ENCODE results near the gene ZFYVE16.
"Not testable (repeated sequence)": the region's sequence is repeated elsewhere in the genome, so short reads cannot be mapped to it uniquely, and the experiment has no call there.

ZFYVE16 gene

DNA sequence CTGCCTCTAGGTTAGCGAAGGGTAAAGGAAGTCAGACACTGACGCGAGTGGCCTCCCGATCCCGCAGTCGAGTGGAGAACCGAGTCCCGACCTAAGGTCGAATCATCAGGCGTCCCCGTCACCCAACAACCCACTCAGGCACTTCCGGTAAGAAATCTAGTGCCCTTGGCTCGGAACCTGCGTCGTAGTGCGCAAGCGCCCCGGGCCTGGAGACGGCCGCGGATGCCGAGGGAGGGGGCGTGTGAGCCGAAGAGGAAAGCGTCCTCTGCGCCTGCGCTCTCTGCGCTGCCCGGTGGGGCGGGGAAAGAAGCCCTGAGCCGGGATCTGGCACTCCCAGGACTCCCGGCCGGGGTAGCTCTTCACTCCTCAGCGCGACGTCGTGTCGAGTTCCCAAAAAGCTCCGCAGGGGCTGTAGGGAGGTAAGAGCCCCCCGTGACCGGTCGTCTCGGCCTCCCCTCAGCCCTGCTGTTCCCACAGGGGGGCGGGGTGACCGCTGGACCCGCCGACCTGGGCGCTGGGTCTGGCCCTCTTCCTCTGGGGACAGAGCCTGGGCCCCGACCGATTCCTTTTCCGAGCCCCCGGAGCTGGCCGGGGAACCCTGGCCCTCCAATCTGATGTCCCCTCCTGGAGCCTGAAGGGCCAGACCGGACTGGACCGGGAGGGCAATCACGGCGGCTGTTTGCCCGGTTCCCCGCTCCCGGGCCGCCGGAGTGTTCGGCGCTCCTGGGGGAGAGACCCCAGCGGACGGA is at the start of gene ZFYVE16:
TSS of gene ZFYVE16 (plus strand) at position 330 of the 749 bp plus-strand sequence. CDS start 26,084 bp downstream, outside the sequence.
- DNase-seq = peak; percentile 95

DNA sequence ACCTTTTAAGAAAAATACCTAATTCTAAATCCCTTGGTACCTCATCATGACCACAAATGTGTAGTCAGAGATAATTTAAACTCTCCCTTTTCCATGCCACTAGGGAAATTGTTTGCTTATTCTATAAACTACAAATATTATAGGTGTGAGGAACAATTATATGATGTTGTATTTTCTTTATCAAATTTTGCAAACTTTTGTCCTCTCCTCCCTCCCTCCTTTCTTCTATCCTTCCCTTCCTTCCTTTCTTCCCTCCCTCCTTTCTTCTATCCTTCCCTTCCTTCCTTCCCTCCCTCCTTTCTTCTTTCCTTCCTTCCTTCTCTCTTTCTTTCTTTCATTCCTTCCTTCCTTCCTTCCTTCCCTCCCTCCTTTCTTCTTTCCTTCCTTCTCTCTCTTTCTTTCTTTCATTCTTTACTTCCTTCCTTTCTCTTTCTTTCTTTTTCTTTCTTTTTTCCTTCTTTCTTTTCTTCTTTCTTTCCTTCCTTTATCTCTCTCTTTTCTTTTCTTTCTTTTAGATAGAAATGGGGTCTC is 46.9 kb upstream of the ZFYVE16 start:
- DNase-seq = no peak

DNA sequence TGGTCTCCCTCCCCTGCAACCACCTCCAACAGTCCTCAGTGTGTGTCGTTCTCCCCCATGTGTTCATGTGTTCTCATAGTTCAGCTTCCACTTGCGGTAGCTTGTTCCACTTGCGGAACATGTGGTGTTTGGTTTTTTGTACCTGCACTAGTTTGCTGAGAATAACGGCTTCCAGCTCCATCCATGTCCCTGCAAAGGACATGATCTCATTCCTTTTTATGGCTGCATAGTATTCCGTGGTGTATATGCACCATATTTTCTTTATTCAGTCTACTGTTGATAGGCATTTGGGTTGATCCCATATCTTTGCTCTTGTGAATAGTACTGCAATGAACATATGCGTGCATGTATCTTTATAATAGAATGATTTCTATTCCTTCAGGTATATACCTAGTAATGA is 43.0 kb upstream of the ZFYVE16 start:
- no peak for DNase-seq

DNA sequence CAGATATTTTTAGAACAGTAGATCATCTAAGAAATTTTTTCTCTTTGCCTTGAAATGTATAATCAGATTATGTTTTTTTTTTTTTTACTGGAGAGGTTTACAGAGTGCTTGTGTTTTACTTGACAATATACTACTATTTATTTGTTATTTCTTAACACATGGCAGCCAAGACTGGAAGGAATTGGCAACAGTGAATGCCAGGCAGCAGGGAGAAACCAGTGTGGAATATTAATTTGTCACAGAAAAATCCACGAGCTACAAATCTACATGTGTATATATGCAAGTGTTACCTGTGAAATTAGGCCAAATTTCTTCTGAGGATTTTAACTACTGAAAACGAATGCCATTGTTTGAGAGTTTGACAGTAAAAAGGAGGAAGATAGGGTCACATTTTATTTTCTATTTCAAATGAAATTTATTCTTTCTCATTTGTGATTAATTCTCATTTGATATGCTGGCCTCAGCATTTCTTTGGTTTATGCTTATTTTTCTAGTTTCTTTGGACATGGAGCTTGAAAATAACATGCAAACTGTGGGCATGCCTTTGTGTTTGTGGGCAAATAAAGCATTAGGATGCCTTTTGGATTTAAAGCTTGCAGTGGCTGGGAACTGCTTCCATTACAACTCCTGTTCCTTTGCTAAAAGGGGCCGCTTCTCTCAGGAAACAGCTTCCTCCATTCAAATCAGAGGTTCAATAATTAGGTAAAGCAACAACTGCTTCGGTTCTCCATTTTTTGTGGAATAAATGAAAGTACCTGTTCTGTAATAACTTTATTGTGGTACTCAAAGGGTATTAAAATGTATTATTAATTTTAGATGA is 39.0 kb upstream of the ZFYVE16 start:
- DNase-seq = peak; percentile 28

DNA sequence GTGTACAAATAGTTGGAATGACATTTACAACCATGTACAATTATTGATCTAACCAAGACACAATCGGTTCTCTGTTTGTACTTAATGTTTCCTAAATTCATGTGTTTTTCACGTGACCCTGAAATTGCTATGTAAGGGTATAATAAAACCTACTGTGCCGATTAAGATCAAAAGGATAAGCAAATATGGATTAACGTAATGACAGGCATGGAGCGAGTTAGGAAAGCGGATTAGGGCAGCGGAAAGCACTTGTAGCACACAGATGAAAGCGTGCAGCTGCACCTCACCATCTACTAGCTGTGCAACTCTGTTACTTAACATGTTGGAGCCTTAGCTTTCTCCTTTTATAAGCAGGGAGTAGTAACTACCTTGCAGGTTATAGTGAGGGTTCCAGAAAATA is 38.3 kb upstream of the ZFYVE16 start:
- peak; percentile 34 for DNase-seq

DNA sequence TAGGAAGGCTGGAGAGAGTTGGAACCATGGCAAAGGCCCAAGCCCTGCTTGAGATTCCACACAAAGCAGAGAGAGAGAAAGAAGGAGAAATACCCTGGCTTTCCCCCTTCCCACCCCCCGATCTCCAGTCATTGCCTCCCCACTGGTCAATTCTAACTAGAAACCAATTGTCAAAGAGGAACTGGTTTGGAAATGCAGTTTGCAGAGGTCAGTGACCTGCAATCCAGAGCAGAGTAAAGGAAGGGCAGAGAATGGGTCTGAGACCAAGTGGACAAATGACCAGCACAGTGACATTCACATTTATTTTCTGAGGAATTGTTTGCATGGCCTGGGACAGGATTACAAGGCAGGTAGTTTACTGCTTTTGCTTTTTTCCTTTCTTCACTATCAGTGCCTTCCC is 37.5 kb upstream of the ZFYVE16 start:
- no peak for DNase-seq

DNA sequence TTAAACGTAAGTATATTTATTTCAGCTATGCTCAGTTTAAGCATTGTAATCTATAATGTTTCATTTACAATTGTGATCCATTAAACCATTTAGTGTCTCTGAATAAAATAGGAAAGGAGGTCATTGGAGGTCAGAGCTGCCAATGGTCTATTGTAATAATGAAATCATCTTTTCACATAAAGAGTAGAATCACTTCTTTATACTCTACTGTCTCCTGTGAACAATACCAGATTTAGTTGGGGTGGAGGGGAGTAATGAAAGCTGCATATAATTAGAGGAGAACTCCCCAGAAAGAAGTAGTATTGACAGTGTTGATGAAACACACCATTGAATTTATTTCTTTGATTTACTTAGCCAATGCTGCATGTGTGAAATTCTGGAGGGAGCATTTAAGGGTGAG is 35.1 kb upstream of the ZFYVE16 start:
- DNase-seq = no peak

DNA sequence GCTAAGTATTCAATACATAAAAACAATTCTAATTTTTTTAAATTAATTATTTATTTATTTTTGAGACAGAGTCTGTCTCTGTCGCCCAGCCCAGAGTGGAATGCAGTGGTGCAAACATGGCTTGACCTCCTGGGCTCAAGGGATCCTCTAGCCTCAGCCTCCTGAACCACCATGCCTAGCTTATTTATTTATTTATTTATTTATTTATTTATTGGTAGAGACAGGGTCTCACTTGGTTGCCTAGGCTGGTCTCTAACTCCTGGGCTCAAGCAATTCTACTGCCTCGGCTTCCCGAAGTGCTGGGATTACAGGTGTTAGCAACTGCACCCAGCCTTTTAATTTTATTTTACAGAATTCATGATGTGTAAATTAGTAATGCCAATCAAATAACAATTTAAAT is 33.7 kb upstream of the ZFYVE16 start:
- DNase-seq = no peak

DNA sequence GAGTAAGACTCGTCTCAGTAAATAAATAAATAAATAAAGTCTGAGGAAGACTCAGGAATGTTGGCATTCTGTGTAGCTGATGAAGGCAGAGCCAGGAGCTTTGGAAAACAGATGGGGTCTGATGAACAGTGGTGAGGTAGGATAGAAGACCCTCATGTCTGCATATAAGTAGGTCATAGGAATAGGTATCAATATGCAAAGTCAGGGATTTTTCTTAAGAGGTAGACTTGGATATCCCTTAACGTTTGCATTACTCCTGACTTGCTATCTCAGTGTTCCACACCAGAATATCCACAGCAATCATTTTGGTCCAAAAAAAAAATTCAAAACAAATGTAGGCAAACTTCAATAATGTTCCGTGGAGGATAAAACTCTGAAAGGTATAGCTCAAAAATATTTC is 31.3 kb upstream of the ZFYVE16 start:
- no peak for DNase-seq

DNA sequence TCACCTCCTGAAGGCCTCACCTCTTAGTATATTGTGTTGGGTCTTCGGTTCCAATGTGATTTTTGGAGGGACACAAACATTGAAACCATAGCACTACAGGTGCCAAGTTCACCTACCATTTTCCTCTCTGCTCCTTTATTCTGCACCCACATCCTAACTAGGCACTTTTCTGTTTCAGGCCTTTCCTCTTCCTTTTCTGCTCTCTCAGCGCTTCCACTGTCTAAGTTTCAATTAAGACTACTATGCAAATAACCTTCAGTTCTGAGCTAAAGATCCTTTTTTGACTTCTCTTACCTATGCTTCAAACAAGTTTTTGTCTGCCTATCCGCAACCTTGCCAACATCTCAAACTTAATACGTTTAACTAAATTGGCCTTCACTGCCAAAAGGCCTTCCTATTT is 25.4 kb upstream of the ZFYVE16 start:
- DNase-seq = no peak

DNA sequence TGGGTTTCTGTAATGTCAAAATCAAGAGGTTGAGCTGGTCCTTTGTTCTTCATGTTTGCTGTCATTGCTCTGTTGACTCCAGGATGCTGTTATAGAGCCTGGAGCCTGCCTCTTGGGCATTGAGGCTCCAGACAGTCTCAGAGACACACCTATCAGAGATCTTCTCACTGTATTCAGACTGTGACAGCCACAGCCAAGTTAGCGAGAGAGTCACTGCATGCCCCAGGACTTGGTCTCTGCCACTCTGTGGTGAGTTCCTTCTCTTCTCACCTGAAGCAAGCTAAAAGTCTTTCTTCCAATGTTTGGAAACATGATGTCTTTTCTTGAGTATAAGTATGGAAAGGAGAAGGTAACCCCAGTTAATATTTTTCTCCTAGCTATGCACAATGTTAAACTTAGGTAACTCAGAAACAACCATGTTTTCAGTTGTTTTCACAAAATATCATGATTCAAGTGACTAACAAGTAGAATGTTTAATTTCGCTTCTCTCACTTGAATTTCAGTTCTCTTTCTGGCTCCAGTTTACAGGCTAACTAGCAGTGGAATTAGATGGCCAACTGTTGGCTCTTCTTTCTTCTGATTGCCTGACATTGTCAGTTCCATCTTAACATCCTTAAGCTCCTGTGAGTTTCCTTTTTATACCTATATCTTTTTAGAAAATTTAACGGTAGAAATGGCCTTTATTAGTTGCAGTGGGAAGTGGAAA is 20.6 kb upstream of the ZFYVE16 start:
- no peak for DNase-seq

DNA sequence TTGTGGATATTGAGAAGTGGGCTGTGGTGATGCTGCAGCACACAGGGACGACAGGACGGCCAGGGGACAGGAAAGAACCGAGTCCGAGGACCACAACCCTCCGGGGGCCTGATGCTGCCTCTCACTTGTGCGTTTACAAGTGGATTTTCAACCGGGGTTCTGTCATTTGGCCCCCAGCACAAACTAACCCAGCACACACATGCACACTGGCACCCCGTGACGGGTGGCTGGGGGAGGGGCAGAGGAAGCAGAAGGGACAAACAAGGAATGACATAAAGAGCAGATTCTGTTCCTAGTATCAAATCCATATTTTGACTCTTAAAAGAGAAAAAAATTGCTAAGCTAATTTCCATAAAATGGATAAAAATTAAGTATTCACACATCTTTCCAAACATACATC is 18.3 kb upstream of the ZFYVE16 start:
- no peak for DNase-seq

DNA sequence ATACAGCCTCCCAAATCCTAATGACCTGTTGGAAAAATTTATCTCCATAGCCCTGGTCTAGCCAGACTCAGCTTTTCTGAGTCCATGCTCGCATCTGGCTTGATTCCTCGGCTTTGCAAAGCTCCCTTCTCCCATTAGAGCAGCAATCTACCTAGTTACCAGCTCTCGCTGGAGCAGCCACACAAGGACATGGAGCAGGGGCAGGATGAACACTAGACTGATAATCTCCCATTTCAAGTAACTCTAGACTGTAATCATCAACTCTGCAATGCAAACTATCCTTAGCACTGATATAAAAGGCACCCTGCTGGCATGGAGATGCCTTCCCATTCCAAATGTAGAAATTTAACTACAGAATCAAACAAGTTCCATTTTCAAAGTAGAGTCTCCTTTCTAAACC is 17.5 kb upstream of the ZFYVE16 start:
- DNase-seq = not testable (repeated sequence)

DNA sequence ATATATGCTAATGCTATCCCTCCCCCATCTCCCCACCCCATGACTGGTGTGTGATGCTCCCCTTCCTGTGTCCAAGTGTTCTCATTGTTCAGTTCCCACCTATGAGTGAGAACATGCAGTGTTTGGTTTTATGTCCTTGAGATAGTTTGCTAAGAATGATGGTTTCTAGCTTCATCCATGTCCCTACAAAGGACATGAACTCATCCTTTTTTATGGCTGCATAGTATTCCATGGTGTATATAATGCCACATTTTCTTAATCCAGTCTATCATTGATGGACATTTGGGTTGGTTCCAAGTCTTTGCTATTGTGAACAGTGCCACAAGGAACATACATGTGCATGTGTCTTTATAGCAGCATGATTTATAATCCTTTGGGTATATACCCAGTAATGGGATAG is 16.6 kb upstream of the ZFYVE16 start:
- not testable (repeated sequence) for DNase-seq

DNA sequence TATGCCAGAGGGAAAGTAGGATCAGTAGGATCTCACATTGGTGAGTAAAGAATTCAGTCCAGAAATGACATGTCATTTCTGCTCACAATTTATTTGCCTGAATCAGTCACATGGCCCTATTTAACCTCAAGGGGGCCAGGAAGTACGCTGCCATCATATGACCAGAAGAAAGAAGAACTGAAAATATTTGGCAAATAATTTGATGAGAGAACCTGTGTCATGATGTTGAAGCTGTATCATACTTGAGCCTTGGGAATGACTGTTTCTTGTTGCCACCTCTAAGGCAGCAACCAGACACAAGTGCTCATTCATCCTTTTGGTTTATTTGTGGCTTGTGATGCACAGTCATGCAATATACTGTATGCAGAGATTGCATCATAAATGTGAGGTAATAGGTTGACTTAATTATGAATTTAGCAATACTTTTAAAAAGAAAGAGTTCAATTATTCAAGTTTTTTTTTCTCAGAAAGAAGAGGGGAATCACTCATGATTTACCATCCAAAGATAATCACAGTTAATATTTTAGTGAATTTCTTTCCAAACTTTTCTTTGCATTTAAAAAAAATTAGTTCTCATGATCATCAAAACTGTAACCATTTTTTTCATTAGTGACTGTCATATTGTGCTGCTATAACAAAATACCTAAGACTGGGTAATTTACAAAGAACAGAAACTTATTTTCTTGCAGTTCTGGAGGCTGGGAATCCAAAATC is 8.2 kb upstream of the ZFYVE16 start:
- DNase-seq = no peak

DNA sequence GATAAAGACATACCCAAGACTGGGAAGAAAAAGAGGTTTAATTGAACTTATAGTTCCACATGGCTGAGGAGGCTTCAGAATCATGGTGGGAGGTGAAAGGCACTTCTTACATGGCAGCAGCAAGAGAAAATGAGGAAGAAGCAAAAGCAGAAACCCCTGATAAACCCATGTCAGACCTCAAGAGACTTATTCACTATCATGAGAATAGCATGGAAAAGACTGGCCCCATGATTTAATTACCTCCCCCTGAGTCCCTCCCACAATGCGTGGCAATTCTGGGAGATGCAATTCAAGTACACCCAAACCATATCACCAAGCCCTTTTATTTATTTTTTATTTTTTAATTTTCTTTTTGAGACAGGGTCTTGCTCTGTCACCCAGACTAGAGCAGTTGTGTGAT is 7.5 kb upstream of the ZFYVE16 start:
- DNase-seq = not testable (repeated sequence)

DNA sequence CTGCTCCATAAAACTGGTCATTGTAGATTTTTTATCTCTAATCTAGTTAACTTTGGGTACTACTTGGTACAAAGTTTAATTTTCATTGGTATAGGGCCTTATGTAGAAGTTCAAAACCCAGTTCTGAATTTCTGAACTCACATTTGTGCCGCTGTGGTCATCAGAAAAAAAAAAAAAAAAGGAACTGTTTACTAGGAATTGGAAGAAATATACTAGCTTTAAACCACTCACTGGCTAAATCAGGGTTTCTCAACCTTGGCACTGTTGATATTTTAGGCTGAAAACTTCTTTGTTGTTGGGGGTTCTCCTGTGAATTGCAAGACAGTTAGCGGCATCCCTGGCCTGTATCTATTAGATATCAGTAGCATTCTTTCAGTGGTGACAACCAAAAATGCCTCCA is 4.1 kb upstream of the ZFYVE16 start:
- DNase-seq = no peak

DNA sequence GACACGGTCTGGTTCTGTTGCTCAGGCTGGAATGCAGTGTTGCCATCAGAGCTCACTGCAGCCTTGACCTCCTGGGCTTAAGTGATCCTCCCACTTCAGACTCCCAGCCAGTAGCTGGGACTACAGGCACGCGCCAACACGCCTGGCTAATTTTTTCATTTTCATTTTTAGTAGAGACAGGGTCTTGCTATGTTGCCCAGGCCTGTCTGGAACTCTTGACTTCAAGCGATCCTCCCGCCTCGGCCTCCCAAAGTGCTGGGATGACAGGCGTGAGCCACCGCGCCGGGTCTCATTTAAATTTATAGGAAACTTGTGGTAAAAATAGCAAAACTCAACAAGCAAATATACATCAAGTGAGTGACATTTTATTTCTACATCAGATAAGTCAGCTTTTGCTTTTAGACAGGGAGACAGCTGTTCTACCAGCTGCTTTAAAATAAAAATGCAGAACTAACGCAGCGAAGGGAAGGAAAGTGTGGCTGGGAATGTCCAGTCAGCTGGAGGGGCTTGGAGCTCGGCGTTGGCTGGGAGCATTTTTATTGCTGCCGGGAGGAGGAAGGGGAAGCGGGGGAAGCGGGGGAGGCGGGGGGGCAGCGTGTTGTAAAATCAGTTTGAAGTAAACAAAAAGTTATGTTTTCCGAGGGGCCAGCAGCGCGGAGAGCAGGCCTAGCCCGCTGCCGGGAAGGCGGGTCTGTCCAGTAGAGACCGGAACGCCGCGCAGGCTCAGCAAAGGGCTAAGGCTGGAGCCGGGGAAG is 707 bp upstream of the ZFYVE16 start:
- DNase-seq = no peak

DNA sequence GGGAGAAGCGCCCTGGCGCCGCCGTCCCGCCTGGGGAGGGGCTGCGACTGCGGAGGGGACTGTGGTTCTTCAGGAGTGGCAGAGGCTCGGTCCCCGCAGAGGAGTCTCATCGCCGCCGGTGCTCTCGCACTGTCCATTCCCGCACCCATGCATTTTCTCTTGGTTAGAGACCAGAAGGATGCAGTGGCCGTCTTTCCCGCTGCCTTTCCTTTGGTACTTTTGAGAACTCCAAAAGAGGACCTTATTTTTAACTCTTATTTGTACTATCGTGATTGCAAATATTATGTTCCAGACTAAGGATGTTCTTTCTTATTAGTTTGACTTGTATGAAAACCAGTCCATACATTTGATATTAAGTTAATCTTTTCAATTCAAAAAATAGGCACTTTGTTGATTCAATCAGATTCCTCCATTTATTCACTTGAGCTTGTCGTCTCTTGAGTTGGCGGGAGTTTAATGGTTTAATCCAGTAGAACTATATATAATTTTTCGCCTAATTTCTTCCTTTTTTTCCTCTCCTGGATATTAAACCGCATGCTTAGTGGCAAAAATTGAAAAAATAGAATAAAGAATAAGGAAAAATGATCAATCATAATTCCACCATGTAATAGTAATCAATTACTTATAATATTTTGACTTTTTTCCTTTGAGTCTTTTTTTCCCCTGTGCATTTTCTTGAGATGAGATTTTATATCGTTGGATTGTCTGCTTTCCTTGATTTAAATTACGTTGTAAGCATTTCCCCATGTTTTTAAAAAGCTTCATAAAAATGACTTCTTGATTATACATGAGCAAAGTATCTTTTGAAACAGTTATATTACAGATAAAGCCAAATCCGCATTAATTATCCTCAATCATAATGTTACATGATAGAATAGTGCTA is 861 bp downstream of the ZFYVE16 start:
- peak; percentile 68 for DNase-seq

DNA sequence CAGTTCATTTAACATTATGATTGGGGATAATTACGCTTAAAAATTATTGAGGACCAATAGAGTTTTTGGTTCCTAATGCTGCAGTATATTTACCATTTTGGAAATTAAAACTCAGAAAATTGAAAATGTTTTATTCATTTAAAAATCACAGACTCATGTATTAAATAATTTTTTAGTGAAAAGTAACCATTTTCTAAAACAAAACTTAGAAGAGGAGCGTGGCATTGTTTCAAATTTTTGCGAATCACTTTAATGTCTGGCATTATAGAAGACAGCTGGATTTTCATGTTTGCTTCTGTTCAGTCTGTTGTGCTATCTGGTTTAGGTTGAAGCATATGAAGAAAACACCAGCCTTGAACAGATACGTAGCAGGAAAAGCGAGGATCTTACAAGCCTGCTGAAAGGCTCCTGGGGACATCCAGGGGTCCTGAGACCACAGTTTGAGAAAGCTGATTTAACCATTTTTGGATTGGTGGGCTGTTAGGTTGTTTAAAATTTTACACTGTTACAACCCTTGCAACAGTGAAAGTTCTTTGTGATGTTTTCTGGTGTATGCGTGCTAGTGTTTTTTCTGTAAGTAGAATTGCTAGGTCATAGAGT is 1.6 kb downstream of the ZFYVE16 start:
- no peak for DNase-seq
